Gastrocnemius medialis (tissue), 4 donors: ENCODE data around the gene USP9Y. TPM values are rescaled to one million over a fixed set of nuclear protein-coding genes. Genes with fewer than 3 reads are reported as not detected.

Experiments
- ATAC-seq, 2 donors: fragments of 150-250 bp; one replicate each; pipeline ENCODE4 v1.9.1; 2016
- DNase-seq, 2 donors: peaks; one replicate each; pipeline ENCODE4 v3.0.0-alpha.2; 2019
- H3K27ac ChIP-seq, 4 donors: fragments of 200-600 bp; sonication (generic); 1 replicate in 1 of 4; 2 replicates in 3 of 4; pipeline ENCODE4 v1.5.1; 2016 to 2018; ENCODE audit warnings: mild to moderate bottlenecking in 2 of 4, moderate library complexity in 1 of 4
- H3K27me3 ChIP-seq, 3 donors: fragments of 200-600 bp; sonication (generic) in 2 of 3; 1 replicate in 1 of 3; 2 replicates in 2 of 3; pipeline versions ENCODE4 v1.5.1 to v1.6.0; 2016 to 2019; ENCODE audit warnings: mild to moderate bottlenecking in 1 of 3, moderate library complexity in 1 of 3
- H3K36me3 ChIP-seq, 2 donors: fragments of 200-600 bp; sonication (generic) in 1 of 2; one replicate each; pipeline ENCODE4 v1.5.1; 2017 to 2018
- H3K4me1 ChIP-seq, 2 donors: fragments of 200-600 bp; sonication (generic) in 1 of 2; one replicate each; pipeline ENCODE4 v1.5.1; 2016 to 2017; ENCODE audit warnings: mild to moderate bottlenecking in 2 of 2
- H3K4me3 ChIP-seq, 4 donors: fragments of 200-600 bp; sonication (generic) in 3 of 4; 1 replicate in 1 of 4; 2 replicates in 3 of 4; pipeline ENCODE4 v1.5.1; 2016 to 2019; ENCODE audit warnings: mild to moderate bottlenecking in 2 of 4
- H3K9me3 ChIP-seq, 3 donors: fragments of 200-600 bp; sonication (generic) in 2 of 3; 1 replicate in 1 of 3; 2 replicates in 2 of 3; pipeline ENCODE4 v1.5.1; 2016 to 2019
- POLR2A ChIP-seq, 2 donors: fragments of 450-650 bp; IDR thresholded peaks; one replicate each; pipeline ENCODE4 v1.6.1; 2017; ENCODE audit warnings: antibody characterized with exemption in 2 of 2, mild to moderate bottlenecking in 2 of 2, moderate library complexity in 2 of 2
- in situ Hi-C, 4 donors: fragments of 200-750 bp; cut with MboI; loops; one replicate each; pipeline versions ENCODE4 v1.15.0 to v1.8.0; 2017; ENCODE audit warnings: low sequenced_read_pairs in 4 of 4
- intact Hi-C: fragments of 100-400 bp; cut with DNase I; formaldehyde crosslinking; loops from one replicate; pipeline ENCODE4 v1.15.1; 2023; ENCODE audit warnings: low total_unique reads
- total RNA-seq, 4 donors: library from RNA; depleted of rRNA; stranded (reverse); fragments of >200 nt; gene quantifications; one replicate each; pipeline versions ENCODE4 v1.1.0 to v1.2.3, GENCODE V29; 2016
- TF ChIP-seq, protein P1 (sequence below), 5 experiments: fragments of 450-650 bp in 3 of 5; fragments of 200-600 bp in 2 of 5; sonication (generic) in 2 of 5; IDR thresholded peaks in 4 of 5; conservative IDR thresholded peaks in 1 of 5; 1 replicate in 4 of 5; 2 replicates in 1 of 5; pipeline ENCODE4 v1.5.1; 2016 to 2019; ENCODE audit warnings: antibody characterized with exemption in 5 of 5, mild to moderate bottlenecking in 3 of 5, moderate library complexity in 3 of 5

USP9Y gene
- total RNA-seq, 4 donors from 2014 or later = 6.7 to 14.3 TPM; not detected in 2

DNA sequence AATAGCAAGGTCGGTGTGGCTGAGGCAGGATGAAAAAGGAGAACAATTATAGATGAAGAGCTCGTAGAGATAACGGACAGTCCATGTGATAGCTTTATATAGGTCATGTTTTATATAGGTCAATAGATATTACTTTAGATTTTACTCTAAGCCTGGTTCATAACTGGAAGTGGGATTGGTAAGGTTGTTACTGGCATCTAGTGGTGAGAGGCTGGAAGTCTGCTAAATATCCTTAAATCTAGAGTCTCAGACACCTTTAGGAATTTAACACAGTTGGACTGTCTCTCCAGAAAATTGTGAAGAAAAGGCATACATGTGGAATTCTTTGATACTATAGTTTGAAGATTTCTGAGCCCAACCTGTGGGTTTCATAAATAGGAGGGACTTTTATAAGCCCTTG is 108.0 kb downstream of the USP9Y start:
- Histone ChIP-seq H3K4me1 (no peaks in the 10 kb centered on the region), H3K36me3 (no peaks in the 10 kb centered on the region), H3K27me3 (no peaks in the 10 kb centered on the region), H3K9me3 (no peaks in the 10 kb centered on the region), H3K27ac (no peak overlapping the region), H3K4me3 (no peak overlapping the region)
- ATAC-seq = no peak
- intact Hi-C loops = no loop called here
- DNase-seq = no peak
- in situ Hi-C loops = no loop called here
- no peak for TF ChIP-seq POLR2A (IDR thresholded peaks at IDR 0.05)
- TF ChIP-seq, protein P1, sequence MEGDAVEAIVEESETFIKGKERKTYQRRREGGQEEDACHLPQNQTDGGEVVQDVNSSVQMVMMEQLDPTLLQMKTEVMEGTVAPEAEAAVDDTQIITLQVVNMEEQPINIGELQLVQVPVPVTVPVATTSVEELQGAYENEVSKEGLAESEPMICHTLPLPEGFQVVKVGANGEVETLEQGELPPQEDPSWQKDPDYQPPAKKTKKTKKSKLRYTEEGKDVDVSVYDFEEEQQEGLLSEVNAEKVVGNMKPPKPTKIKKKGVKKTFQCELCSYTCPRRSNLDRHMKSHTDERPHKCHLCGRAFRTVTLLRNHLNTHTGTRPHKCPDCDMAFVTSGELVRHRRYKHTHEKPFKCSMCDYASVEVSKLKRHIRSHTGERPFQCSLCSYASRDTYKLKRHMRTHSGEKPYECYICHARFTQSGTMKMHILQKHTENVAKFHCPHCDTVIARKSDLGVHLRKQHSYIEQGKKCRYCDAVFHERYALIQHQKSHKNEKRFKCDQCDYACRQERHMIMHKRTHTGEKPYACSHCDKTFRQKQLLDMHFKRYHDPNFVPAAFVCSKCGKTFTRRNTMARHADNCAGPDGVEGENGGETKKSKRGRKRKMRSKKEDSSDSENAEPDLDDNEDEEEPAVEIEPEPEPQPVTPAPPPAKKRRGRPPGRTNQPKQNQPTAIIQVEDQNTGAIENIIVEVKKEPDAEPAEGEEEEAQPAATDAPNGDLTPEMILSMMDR (IDR thresholded peaks at IDR 0.05 in 4 of 5, conservative IDR thresholded peaks at IDR 0.05 in 1 of 5) = no peak

- no peaks in the 10 kb centered on the region for H3K9me3 ChIP-seq
- H3K4me1 ChIP-seq = no peaks in the 10 kb centered on the region
- no peak overlapping the region for H3K27ac ChIP-seq
- no peaks in the 10 kb centered on the region for H3K36me3 ChIP-seq
- intact Hi-C loops (no loop called here), in situ Hi-C loops (no loop called here)
- no peak for TF ChIP-seq POLR2A (IDR thresholded peaks at IDR 0.05)
- TF ChIP-seq, protein P1 (IDR thresholded peaks at IDR 0.05 in 4 of 5, conservative IDR thresholded peaks at IDR 0.05 in 1 of 5) = no peak
- H3K27me3 ChIP-seq = no peaks in the 10 kb centered on the region
- H3K4me3 ChIP-seq = no peak overlapping the region
- DNase-seq = no peak
- ATAC-seq = no peak
Observed at GRCh38 chrY:12823408-12823807, 122.4 kb downstream of the USP9Y start.

DNA sequence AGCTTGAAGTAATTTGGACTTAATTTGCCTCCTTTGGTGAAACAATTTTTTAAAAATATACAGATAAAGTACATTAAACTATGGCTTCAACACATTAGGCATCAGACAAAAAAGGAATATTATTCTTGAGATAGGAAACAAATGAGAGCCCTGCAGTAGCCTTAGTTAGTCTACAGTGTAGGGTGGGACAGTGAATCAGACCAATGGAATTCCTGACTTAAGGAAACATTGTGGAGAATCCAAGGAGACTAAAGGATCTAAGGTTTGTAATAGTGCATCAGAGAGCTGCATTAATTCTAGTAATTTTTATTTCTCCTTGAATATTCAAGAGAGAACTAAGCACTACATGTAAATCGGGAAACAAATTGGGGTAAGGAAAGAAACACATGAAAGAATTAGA is 125.8 kb downstream of the USP9Y start:
- Histone ChIP-seq H3K4me3 (no peak overlapping the region), H3K36me3 (no peaks in the 10 kb centered on the region), H3K4me1 (no peaks in the 10 kb centered on the region), H3K27ac (no peak overlapping the region), H3K27me3 (no peaks in the 10 kb centered on the region), H3K9me3 (no peaks in the 10 kb centered on the region)
- DNase-seq = no peak
- no peak for ATAC-seq
- TF ChIP-seq POLR2A (IDR thresholded peaks at IDR 0.05) = no peak
- in situ Hi-C loops (no loop called here), intact Hi-C loops (no loop called here)

DNA sequence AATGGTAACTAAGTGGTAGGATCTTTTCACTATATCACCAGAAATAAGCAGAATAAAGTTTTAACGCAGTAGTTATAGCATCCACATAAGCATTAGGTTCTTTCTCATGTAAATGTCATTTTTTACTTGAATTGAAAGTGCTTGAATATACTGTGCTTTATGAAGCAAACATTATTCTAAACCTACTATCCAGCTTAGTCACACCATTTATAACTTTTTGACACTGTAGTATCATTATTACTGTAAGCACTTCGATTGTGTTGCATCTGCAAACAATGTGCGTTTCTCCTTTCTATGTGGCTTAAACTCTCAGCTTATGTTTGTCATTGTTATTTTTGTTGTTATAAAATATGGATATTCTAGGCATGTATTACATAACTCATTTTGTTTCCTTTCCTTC is 132.3 kb downstream of the USP9Y start:
- Histone ChIP-seq H3K27ac (no peak overlapping the region), H3K27me3 (no peaks in the 10 kb centered on the region), H3K4me3 (no peak overlapping the region), H3K4me1 (no peaks in the 10 kb centered on the region), H3K36me3 (no peaks in the 10 kb centered on the region), H3K9me3 (no peaks in the 10 kb centered on the region)
- DNase-seq (no peak), ATAC-seq (no peak)
- TF ChIP-seq POLR2A (IDR thresholded peaks at IDR 0.05) = no peak
- TF ChIP-seq, protein P1 (IDR thresholded peaks at IDR 0.05 in 4 of 5, conservative IDR thresholded peaks at IDR 0.05 in 1 of 5) = no peak
- in situ Hi-C loops = no loop called here
- intact Hi-C loops = no loop called here

GRCh38 chrY:12837550-12837949 is 136.5 kb downstream of the USP9Y start:
- TF ChIP-seq, protein P1 (IDR thresholded peaks at IDR 0.05 in 4 of 5, conservative IDR thresholded peaks at IDR 0.05 in 1 of 5) = no peak
- TF ChIP-seq POLR2A (IDR thresholded peaks at IDR 0.05) = no peak
- ATAC-seq (no peak), DNase-seq (no peak)
- intact Hi-C loops (no loop called here), in situ Hi-C loops (no loop called here)
- Histone ChIP-seq H3K4me1 (no peaks in the 10 kb centered on the region), H3K4me3 (no peak overlapping the region), H3K9me3 (no peaks in the 10 kb centered on the region), H3K36me3 (no peaks in the 10 kb centered on the region), H3K27me3 (no peaks in the 10 kb centered on the region), H3K27ac (no peak overlapping the region)
